MCF 10A (cell line): ENCODE results near the gene FBXL22. TPM values are rescaled to one million over a fixed set of nuclear protein-coding genes. Genes with fewer than 3 reads are reported as not detected.

Source experiments
- BruUV-seq: library from RNA; stranded (reverse); fragments of 400-500 nt; replicated peaks from 2 replicates; lab custom pipeline; 2021; lab: Mats Ljungman, UMichigan
- CTCF ChIA-PET: fragments of 300-600 bp; sonication (Branson Sonifier 250); formaldehyde crosslinking; extraction: SDS; loops from one replicate; lab custom pipeline; 2021; ENCODE audit warnings: antibody characterized with exemption, inconsistent platforms; lab: Yijun Ruan, JAX
- POLR2A ChIA-PET: fragments of 300-600, 350-650 bp; sonication (Branson Sonifier 250); formaldehyde crosslinking; extraction: SDS; loops from one replicate; lab custom pipeline; 2020; ENCODE audit warnings: antibody characterized with exemption, inconsistent platforms; lab: Yijun Ruan, JAX
- DNase-seq: peaks from one replicate; pipeline ENCODE4 v3.0.0-alpha.2; 2018; ENCODE audit not compliant: unreplicated experiment
- H3K27ac Mint-ChIP-seq: one replicate; pipeline ENCODE4 v1.8.0; 2022; ENCODE audit warnings: mild to moderate bottlenecking, low read depth, mixed read lengths; ENCODE audit not compliant: unreplicated experiment
- H3K27me3 Mint-ChIP-seq: one replicate; pipeline ENCODE4 v1.8.0; 2022; ENCODE audit warnings: mixed read lengths; ENCODE audit not compliant: insufficient read depth, unreplicated experiment
- H3K36me3 Mint-ChIP-seq: one replicate; pipeline ENCODE4 v1.8.0; 2022; ENCODE audit warnings: mild to moderate bottlenecking, moderate library complexity, mixed read lengths; ENCODE audit not compliant: insufficient read depth, unreplicated experiment
- H3K4me1 Mint-ChIP-seq: one replicate; pipeline ENCODE4 v1.8.0; 2022; ENCODE audit warnings: mixed read lengths; ENCODE audit not compliant: insufficient read depth, unreplicated experiment
- H3K4me3 Mint-ChIP-seq: one replicate; pipeline ENCODE4 v1.8.0; 2022; ENCODE audit warnings: mild to moderate bottlenecking, moderate library complexity, mixed read lengths; ENCODE audit not compliant: unreplicated experiment
- H3K9me3 Mint-ChIP-seq: one replicate; pipeline ENCODE4 v1.8.0; 2022; ENCODE audit warnings: mixed read lengths; ENCODE audit not compliant: unreplicated experiment
- intact Hi-C: fragments of 100-400 bp; cut with micrococcal nuclease; formaldehyde crosslinking; loops from 2 replicates; pipeline ENCODE4 v1.14.1; 2022
- total RNA-seq: library from RNA; stranded (reverse); gene quantifications from 2 replicates; pipeline ENCODE4 v1.2.3, GENCODE V29; 2022
- TF ChIP-seq, protein P1 (sequence below): fragments of 200-600 bp; IDR thresholded peaks from one replicate; pipeline ENCODE4 v1.8.0; 2022; ENCODE audit warnings: antibody characterized with exemption, mild to moderate bottlenecking; ENCODE audit not compliant: unreplicated experiment

The FBXL22 gene
- total RNA-seq, 1 experiment from 2014 or later, result 0.58 TPM

DNA sequence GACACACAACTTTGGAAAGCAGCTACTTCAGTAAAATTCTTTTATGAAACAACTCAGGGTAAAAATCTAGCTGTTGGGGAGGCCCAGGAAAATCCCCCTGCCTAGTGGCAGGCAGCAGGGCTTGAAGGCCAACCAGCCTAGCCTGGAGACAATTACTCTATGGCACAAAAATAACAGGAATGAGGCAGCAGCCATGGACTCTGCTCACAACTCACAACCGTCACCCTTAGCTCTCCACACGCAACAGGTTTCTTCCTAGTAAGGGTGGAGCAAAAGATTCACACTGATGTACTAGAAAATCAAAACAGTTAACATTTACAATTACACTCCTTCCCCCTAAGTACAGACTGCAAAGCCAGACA, 530 bp upstream of the FBXL22 start:
- Mint-ChIP-seq H3K36me3 (peaks cover 47% of the 10 kb centered on the region), H3K27ac (no peak overlapping the region), H3K4me3 (no peak overlapping the region), H3K4me1 (peaks cover 11% of the 10 kb centered on the region), H3K27me3 (no peaks in the 10 kb centered on the region), H3K9me3 (no peaks in the 10 kb centered on the region)
- no TSS peak for BruUV-seq
- TF ChIP-seq, protein P1, sequence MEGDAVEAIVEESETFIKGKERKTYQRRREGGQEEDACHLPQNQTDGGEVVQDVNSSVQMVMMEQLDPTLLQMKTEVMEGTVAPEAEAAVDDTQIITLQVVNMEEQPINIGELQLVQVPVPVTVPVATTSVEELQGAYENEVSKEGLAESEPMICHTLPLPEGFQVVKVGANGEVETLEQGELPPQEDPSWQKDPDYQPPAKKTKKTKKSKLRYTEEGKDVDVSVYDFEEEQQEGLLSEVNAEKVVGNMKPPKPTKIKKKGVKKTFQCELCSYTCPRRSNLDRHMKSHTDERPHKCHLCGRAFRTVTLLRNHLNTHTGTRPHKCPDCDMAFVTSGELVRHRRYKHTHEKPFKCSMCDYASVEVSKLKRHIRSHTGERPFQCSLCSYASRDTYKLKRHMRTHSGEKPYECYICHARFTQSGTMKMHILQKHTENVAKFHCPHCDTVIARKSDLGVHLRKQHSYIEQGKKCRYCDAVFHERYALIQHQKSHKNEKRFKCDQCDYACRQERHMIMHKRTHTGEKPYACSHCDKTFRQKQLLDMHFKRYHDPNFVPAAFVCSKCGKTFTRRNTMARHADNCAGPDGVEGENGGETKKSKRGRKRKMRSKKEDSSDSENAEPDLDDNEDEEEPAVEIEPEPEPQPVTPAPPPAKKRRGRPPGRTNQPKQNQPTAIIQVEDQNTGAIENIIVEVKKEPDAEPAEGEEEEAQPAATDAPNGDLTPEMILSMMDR, result no peak
- POLR2A ChIA-PET, result interaction anchor here (0.9 to 11.1 kb wide), 7 partner anchors 8 to 194 kb away, joined by 3 to 186 read pairs (median 5); partner anchors contain the start of gene USP3
- intact Hi-C loops, result no loop called here
- no peak for DNase-seq
- CTCF ChIA-PET, result interaction anchor here (0.6 to 3.3 kb wide), 5 partner anchors 12 to 217 kb away, joined by 3 to 15 read pairs (median 4); no protein-coding TSS in a partner anchor

DNA sequence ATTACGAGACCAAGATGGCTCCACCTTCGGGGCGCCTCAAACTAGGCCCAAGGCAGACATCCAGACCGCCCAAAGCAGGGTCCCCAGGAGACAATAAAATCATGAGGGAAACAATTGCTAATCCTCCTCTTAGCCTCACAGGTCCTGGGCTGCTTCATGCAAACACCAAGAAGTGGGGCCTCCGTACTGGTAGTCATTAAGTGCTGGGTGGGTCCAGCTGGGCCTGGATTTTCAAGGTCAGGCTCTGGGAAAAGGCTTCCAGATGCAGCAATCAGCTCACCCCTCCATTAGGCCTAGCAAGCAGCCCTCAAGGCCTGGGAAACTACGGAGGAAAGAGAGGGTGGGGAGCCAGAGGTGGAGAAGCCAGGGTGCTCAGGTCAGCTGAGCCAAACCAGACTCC, 634 bp downstream of the FBXL22 start:
- ChIA-PET CTCF (interaction anchor here (3.2 to 3.4 kb wide), 2 partner anchors 131 to 306 kb away, joined by 11 to 41 read pairs; no protein-coding TSS in a partner anchor), POLR2A (interaction anchor here (0.9 to 11.1 kb wide), 7 partner anchors 9 to 133 kb away, joined by 3 to 186 read pairs (median 34); partner anchors contain the start of gene USP3)
- TF ChIP-seq, protein P1, result no peak
- H3K27ac Mint-ChIP-seq, result no peak overlapping the region
- no peaks in the 10 kb centered on the region for H3K27me3 Mint-ChIP-seq
- peaks cover 35% of the 10 kb centered on the region for H3K36me3 Mint-ChIP-seq
- H3K4me1 Mint-ChIP-seq, result peaks cover 11% of the 10 kb centered on the region
- intact Hi-C loops, result no loop called here
- H3K4me3 Mint-ChIP-seq, result no peak overlapping the region
- H3K9me3 Mint-ChIP-seq, result no peaks in the 10 kb centered on the region
- BruUV-seq, result no TSS peak
- DNase-seq, result no peak

DNA sequence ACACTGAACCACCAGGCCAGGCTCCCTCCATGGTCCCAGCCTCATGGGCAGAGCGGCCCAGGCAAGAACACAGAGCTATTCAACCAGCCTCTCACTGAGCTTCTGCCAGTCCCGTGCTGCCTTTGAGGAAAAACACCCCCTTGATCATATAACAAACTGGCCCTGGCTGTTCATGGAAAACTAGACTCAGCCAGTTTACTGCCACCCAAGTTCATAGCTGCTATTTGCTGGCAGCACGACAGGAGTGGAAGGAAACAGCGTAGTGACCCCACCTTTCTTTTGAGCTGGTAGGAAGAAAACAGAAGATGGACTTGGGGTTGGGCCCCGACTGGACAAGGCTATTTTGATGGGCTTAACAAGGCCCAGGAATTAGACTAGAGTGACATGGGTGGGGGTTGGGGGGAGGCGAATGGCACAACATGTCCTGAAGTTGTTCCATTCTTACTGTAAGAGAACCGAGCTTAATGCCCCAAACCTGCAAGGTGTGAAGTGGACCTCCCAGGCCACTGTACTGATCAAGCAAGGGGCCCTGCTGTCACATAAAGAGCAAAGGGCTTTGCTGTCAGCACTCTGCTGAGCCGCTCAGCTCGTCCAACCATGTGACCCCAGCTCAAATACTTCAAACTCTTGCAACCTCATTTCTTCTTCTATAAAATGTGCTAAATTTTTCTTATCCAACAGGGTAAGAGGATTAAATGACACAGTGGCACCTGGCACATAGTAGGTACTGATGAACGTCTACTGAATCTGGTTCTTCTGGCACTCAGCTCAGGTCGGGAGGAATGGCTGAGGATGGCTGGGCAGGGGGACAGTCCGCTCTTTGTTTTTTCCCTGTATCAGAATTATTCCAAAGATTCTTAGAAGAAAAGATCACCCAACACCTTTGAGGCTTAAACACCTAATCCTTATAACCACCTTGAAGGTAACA, 1.6 kb downstream of the FBXL22 start:
- intact Hi-C loops, result loop anchor here (1.0 kb wide), 3 partner anchors 94 to 309 kb away; partner anchors contain the start of gene USP3
- no peak for DNase-seq
- peaks cover 11% of the 10 kb centered on the region for H3K4me1 Mint-ChIP-seq
- TF ChIP-seq, protein P1, result no peak
- H3K4me3 Mint-ChIP-seq, result peak overlapping the region; percentile 83
- POLR2A ChIA-PET, result interaction anchor here (0.6 to 11.1 kb wide), 28 partner anchors 10 to 495 kb away, joined by 3 to 186 read pairs (median 5); partner anchors contain the start of genes CIAO2A and USP3
- no TSS peak for BruUV-seq
- CTCF ChIA-PET, result interaction anchor here (0.6 to 3.4 kb wide), 27 partner anchors 9 to 469 kb away, joined by 3 to 41 read pairs (median 5); partner anchors contain the start of gene USP3
- peak overlapping the region; percentile 27 for H3K27ac Mint-ChIP-seq
- H3K9me3 Mint-ChIP-seq, result no peaks in the 10 kb centered on the region
- H3K36me3 Mint-ChIP-seq, result peaks cover 26% of the 10 kb centered on the region
- H3K27me3 Mint-ChIP-seq, result no peaks in the 10 kb centered on the region
